Keratinocyte (primary cell): Measurements from ENCODE around the gene RAB37.

Experiments
- EZH2 ChIP-seq: IDR thresholded peaks from one replicate; pipeline ENCODE4 v1.6.1; 2012; ENCODE audit warnings: inconsistent platforms, mild to moderate bottlenecking, low read length, moderate library complexity
- TF ChIP-seq, protein P1 (sequence below), 3 experiments: IDR thresholded peaks in 1 of 3; conservative IDR thresholded peaks in 1 of 3; optimal IDR thresholded peaks in 1 of 3; 2 replicates in 2 of 3; 3 replicates in 1 of 3; pipeline versions ENCODE3 to v1.5.1; 2011; ENCODE audit warnings: low read length in 3 of 3, mild to moderate bottlenecking in 3 of 3, moderate library complexity in 2 of 3, control low read depth in 1 of 3, inconsistent platforms in 1 of 3; ENCODE audit not compliant: insufficient read depth in 2 of 3; ENCODE audit errors: extremely low read depth in 1 of 3

DNA sequence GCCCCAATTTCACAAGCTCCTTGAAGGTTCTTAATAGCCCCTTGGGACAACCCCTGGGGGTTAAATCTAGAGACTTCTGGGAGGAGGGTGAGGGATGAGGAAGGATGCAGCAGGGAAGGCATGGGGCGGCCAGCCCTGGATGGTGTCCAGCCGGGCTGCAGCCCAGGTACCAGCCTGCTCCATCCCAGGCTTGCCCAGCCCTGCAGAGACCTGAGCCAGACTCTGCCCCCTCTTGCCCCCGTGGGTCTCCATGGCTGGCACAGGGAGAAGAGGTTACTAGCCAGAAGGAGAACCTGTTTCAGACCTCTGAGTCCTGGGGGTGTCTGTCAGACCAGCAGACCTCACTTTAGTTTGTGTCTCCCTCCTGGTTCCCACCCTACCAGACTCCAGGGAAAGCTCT, 19.8 kb downstream of the RAB37 start:
- TF ChIP-seq, protein P1, sequence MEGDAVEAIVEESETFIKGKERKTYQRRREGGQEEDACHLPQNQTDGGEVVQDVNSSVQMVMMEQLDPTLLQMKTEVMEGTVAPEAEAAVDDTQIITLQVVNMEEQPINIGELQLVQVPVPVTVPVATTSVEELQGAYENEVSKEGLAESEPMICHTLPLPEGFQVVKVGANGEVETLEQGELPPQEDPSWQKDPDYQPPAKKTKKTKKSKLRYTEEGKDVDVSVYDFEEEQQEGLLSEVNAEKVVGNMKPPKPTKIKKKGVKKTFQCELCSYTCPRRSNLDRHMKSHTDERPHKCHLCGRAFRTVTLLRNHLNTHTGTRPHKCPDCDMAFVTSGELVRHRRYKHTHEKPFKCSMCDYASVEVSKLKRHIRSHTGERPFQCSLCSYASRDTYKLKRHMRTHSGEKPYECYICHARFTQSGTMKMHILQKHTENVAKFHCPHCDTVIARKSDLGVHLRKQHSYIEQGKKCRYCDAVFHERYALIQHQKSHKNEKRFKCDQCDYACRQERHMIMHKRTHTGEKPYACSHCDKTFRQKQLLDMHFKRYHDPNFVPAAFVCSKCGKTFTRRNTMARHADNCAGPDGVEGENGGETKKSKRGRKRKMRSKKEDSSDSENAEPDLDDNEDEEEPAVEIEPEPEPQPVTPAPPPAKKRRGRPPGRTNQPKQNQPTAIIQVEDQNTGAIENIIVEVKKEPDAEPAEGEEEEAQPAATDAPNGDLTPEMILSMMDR (optimal IDR thresholded peaks at IDR 0.05 in 1 of 3, IDR thresholded peaks at IDR 0.05 in 1 of 3, conservative IDR thresholded peaks at IDR 0.05 in 1 of 3; ENCODE audit: extremely low read depth in 1 of 3, insufficient read depth in 2 of 3, low read length in 3 of 3): no peak
- TF ChIP-seq EZH2: no peak
